HK-2 (cell line): ENCODE data around the gene CPSF3.

Experiments
- DNase-seq: peaks from one replicate; pipeline ENCODE4 v3.0.0-alpha.2; 2018; ENCODE audit not compliant: unreplicated experiment

The CPSF3 gene

GRCh38 chr2:9423100-9423921, at the start of gene CPSF3, which contains the start of gene ITGB1BP1:
Gene CPSF3, plus strand, starts transcription at chr2:9423654. Its CDS starts 120 bp downstream, at chr2:9423774.
Gene ITGB1BP1, minus strand, starts transcription at chr2:9423528. Its CDS starts 4,831 bp downstream, at chr2:9418697.
- DNase-seq: peak; percentile 97

GRCh38 chr2:9374071-9374730, 49.3 kb upstream of the CPSF3 start:
- no peak for DNase-seq

DNA sequence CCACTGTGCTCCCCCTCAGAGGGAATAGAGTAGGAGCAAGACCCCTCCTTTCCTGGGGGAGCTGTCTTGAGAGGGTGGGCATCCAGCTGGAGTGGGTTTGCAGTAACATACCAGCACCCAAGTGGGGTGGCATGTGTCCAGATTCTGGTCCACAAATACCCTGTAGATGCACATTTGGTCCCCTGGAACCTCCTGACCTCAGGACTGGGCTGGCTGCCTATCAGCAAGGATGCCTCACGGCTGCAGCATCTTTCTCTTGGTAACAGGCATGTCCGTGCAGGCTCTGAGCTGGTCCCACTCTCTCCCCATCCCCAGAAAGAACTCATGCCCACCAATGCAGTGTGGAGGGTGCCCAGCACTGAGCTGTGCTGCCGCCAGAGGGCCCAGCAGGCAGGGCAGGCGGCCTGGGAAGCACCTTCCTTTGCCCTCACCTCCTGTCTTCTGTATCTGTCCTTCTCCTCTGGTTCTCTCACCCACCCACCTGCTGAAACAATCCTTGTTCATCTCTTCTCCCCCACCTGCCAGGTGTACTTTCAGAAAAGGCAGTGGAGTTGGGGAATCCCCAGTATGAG, 47.5 kb upstream of the CPSF3 start:
- DNase-seq: no peak

DNA sequence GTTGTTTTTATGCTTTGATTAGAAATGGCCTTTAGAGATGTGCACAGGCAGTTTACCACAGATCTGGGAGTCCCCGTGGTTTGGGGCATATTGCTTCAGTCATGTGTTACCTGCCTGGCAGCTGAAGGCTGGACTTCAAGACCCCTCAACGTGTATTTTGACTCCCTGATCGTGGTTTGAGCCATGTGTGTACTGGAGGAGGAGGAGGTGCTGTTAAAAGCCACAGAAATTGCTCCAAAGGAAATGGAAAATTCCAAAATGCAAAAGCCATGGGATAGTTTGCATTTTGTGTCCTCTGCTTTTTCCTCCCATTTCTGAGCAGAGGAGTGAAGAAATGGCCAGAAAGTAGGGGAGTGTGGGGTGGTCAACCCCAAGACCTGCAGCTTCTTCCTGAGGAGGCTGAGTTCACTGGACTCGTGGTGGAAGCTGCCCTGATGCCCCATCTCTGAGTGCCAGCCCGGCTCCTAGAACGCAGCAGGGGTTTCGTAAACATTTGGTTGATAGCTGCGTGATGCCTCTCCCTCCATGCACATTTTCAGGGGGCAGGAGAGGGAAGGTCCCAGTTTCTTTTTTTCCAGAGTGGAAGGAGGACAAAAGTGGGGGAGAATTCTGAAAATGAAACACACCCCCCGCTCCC, 45.9 kb upstream of the CPSF3 start:
- DNase-seq: no peak

DNA sequence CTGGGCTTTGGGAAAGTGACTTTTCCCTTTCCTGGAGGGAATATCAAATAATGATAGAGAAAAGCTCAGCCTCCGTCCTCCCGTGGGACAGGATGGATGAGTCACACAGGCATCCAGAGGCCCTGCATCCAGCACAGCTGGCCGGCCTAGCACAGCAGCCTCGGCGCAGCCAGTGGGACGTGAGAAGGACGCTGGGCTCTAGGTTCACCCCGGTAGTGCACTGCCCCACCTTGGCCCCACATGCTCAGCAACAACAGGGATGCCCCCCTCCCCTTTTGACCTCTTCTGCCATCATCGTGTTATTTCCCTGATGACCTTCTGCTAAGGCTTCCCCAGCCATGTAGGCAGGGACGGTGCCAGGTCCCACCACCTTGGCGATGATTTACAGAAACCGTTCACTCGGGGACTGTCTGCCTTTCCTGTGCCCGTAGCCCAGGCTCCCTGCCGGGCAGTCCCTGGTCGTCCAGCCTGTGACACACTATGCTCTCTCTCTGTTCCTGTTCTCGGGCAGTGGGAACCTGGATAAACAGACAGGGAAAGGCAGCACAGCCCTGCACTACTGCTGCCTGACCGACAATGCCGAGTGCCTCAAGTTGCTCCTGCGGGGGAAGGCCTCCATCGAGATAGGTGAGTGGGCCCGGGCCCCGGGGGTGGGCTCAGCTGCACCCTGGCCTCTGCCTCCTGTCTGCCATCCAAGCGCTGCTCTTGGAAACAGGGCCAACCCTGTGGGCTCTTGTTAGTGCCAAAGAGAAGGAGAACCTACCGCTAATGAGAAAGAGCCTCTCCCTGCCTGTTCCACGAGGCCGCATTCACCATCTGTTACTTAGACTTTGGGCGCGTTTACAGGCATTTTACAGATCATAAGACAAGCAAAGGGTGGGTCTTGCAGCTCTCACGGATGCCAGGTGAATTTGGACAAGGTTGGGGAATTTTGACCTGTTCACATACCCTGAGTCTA, 44.7 kb upstream of the CPSF3 start:
- DNase-seq: peak; percentile 57

DNA sequence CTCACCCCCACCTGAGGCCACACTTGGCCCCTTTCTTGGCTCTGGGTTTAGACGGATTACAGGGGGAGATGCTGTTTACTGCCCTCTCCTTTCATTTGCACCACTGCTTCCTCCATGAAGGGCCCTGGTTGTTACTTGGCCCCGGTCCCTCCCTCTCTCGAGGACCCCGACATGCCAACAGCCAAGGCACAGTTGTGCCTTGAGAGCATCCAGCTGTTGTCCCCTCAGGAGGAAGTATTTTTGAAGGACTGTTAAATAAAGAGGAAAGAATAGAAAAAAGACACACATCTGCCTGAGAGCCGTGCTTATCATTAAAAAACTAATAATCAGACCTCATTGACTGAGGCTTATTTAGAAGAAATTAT, 44.1 kb upstream of the CPSF3 start:
- no peak for DNase-seq

DNA sequence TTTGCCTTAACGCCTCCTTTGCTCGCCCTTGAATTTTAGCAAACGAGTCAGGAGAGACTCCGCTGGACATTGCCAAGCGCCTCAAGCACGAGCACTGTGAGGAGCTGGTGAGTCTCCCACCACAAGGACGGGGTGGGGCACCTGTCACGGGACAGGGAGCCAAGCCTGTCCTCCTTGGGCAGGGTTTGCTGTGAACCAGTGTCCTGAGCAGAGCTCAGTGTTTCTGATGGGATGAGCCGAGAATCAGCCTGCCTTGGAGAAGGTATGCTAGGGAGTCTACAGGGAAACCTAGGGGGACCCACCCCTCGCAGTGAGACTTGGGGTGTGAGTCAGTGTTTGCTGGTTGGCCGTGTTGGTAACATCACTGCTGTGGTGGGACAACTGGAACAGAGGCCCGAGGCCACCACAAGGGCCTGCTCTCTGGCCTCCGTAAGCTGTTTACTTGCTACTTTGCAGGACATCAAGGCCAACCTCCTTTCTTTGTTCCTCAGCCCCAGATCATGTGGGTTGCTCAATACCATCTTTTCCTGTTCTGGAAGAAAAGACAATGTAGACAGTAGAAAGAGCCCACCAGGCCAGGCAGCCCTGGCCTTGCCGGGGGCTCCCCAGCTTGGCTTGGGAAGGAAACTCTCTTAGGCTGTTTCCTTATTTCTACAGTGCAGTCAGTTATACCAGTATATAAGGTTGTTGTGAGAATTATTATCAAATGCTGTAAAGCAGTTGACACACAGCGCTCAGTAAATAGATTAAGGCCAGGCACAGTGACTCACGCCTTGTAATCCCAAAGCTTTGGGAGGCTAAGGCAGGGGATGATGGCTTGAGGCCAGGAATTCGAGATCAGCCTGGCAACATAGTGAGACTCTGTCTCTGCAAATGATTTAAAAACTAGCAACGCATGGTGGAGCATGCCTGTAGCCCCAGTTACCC, 42.5 kb upstream of the CPSF3 start:
- no peak for DNase-seq

GRCh38 chr2:9382604-9383235, 40.7 kb upstream of the CPSF3 start:
- peak; percentile 67 for DNase-seq

GRCh38 chr2:9384521-9384920, 38.9 kb upstream of the CPSF3 start:
- DNase-seq: no peak

DNA sequence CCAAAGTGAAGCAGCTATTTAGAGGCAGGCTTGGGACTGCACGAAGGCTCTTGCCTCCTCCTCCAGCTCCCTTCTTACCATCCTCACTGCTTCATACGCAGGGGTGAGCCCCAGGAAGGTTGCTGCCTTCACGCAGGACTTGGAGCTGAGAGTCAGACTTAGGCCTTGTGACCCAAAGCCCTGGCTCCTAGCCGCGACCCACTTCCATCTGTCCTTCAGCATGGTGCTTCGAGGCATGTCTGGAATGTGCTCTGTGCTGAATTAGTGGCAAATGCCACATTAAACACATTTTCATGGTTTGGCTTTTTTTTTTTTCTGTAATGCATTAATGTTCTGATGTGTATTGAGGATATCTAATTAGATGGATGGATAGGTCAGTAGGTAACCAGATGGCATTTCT, 37.6 kb upstream of the CPSF3 start:
- peak; percentile 56 for DNase-seq

DNA sequence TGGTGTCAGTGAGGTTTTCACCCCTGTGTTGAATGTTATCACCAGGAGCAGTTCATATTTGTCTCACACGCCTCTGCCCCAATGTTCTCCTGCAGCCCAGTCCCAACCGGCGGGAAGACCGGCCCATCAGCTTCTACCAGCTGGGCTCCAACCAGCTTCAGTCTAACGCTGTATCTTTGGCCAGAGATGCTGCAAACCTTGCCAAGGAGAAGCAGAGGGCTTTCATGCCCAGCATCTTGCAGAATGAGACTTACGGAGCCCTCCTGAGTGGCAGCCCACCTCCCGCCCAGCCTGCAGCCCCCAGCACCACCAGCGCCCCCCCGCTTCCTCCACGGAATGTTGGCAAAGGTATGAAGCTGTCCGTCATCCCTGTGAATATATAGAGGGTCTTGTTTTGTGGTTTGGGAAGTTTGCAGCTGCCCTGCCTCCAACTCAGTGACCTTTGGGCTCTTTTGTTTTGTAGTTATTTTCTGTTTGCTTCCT, 35.2 kb upstream of the CPSF3 start:
- no peak for DNase-seq

GRCh38 chr2:9388950-9389911, 34.2 kb upstream of the CPSF3 start:
- DNase-seq: no peak

- DNase-seq: no peak
Observed at GRCh38 chr2:9390151-9390850, 33.2 kb upstream of the CPSF3 start.

DNA sequence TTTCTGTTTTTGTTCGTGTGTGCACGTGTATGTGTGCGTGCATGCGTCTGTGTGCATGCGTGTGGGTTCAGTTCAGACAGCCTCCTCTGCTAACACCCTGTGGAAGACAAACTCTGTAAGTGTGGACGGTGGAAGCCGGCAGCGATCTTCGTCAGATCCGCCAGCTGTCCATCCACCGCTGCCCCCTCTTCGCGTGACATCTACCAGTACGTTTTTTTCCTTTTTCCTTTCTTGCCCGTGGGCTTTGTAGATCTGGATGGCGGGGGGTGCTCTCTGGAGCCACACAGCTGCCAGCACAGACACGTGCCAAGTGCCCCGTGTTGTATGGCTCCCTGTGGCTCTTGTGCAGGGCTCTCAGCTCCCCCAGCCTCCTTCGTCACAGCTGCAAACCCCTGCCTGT, 32.5 kb upstream of the CPSF3 start:
- no peak for DNase-seq

DNA sequence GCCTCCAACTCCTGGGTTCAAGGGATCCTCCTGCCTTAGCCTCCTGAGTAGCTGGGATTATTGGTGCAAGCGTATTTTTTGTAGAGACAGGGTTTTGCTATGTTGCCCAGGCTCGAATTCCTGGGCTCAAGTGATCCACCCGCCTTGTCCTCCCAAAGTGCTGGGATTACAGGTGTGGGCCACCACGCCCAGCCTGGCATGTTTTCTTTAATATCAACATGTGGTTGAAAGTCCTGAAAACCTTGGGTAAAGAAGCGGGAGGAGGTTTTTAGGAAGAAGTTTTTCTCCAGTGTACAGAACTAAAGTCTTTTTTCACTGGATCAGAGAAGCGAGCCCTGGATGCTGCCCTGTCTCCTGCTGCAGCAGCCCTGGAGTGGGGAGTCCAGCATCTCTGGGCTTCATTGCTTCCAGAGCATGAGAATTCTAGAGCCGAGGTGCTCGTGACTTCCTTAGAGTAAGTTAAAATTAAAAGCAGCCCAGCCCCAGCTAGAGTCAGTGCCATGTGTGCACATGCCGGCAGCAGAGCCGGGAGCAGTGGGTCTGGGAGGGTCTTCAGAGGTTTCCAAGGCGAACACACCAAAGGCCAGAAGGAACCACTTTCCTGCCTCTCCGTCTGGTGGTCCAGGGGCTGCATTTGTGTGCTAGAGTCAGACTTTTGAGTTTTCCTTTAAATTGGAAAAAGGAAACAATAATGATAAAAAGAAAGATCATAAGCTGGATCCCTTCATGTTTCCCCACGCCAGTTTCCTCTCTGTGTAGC, 31.3 kb upstream of the CPSF3 start:
- DNase-seq: no peak

GRCh38 chr2:9392898-9393765, 30.3 kb upstream of the CPSF3 start:
- no peak for DNase-seq
